HFF-Myc (cell line): ENCODE data around the gene ZFAND4.
"Not testable (repeated sequence)": the region's sequence is repeated elsewhere in the genome, so short reads cannot be mapped to it uniquely, and the experiment has no call there.

Experiments used
- DNase-seq: peaks from one replicate; pipeline ENCODE4 v3.0.0-alpha.2; 2011; ENCODE audit warnings: low read depth; ENCODE audit errors: extremely low read depth
- H3K4me3 ChIP-seq: replicated peaks from 2 replicates; pipeline ENCODE4 v1.5.1; 2011; ENCODE audit warnings: low read depth, mild to moderate bottlenecking, control low read depth, low read length
- CTCF ChIP-seq: IDR thresholded peaks from 2 replicates; pipeline ENCODE4 v1.5.1; 2012; ENCODE audit warnings: mild to moderate bottlenecking, low read depth, low read length, control low read depth; ENCODE audit errors: missing control alignments

ZFAND4 gene

GRCh38 chr10:45602082-45602730 lies 70.4 kb downstream of the ZFAND4 start:
- H3K4me3 ChIP-seq: no peak overlapping the region
- DNase-seq: peak; percentile 31
- TF ChIP-seq CTCF: no peak

- not testable (repeated sequence) for H3K4me3 ChIP-seq, DNase-seq
Measured at GRCh38 chr10:45601254-45601930, 71.2 kb downstream of the ZFAND4 start.

GRCh38 chr10:45600337-45601253 lies 72.0 kb downstream of the ZFAND4 start:
- H3K4me3 ChIP-seq: peak overlapping the region; percentile 15; the same call in 1 of the 2 replicates
- DNase-seq: not testable (repeated sequence)

- no peak overlapping the region for H3K4me3 ChIP-seq
- no peak for TF ChIP-seq CTCF
- DNase-seq: no peak
Measured at GRCh38 chr10:45599646-45600045, 72.9 kb downstream of the ZFAND4 start.

GRCh38 chr10:45599021-45599603 lies 73.5 kb downstream of the ZFAND4 start:
- no peak for TF ChIP-seq CTCF
- no peak overlapping the region for H3K4me3 ChIP-seq
- no peak for DNase-seq

GRCh38 chr10:45596526-45596925 lies 76.0 kb downstream of the ZFAND4 start:
- no peak overlapping the region for H3K4me3 ChIP-seq
- no peak for TF ChIP-seq CTCF
- no peak for DNase-seq

- H3K4me3 ChIP-seq: peak overlapping the region; percentile 77
- peak; percentile 52 for DNase-seq
- TF ChIP-seq CTCF: no peak
Measured at GRCh38 chr10:45594276-45595157, 78.1 kb downstream of the ZFAND4 start.
